Endothelial cell (in vitro differentiated cells): ENCODE results near the gene APOL6. TPM values are rescaled to one million over a fixed set of nuclear protein-coding genes. Genes with fewer than 3 reads are reported as not detected.

Experiments used
- DNase-seq: peaks from one replicate; pipeline ENCODE4 v3.0.0; 2021; ENCODE audit warnings: low spot score
- H3K27ac Mint-ChIP-seq: one replicate; pipeline ENCODE4 v1.8.0; 2021; ENCODE audit warnings: mixed read lengths, inconsistent platforms; ENCODE audit not compliant: unreplicated experiment
- H3K27me3 Mint-ChIP-seq: one replicate; pipeline ENCODE4 v1.8.0; 2021; ENCODE audit warnings: mild to moderate bottlenecking, moderate library complexity, mixed read lengths, inconsistent platforms; ENCODE audit not compliant: unreplicated experiment
- H3K36me3 Mint-ChIP-seq: one replicate; pipeline ENCODE4 v1.8.0; 2021; ENCODE audit warnings: mild to moderate bottlenecking, low read depth, mixed read lengths, inconsistent platforms; ENCODE audit not compliant: unreplicated experiment
- H3K4me1 Mint-ChIP-seq: one replicate; pipeline ENCODE4 v1.8.0; 2021; ENCODE audit warnings: mild to moderate bottlenecking, mixed read lengths, inconsistent platforms; ENCODE audit not compliant: unreplicated experiment
- H3K4me3 Mint-ChIP-seq: one replicate; pipeline ENCODE4 v1.8.0; 2021; ENCODE audit warnings: mild to moderate bottlenecking, mixed read lengths, inconsistent platforms; ENCODE audit not compliant: unreplicated experiment
- H3K9me3 Mint-ChIP-seq: one replicate; pipeline ENCODE4 v1.8.0; 2021; ENCODE audit warnings: mixed read lengths, inconsistent platforms; ENCODE audit not compliant: unreplicated experiment
- CTCF ChIP-seq: fragments of 200-600 bp; sonication (generic); IDR thresholded peaks from one replicate; pipeline ENCODE4 v1.5.0; 2021; ENCODE audit warnings: antibody characterized with exemption; ENCODE audit not compliant: unreplicated experiment
- total RNA-seq: library from RNA; stranded (reverse); fragmentation: NEBNext Ultra II Directional; extraction: Animal tissue kit (Norgen Biotek cat#: 25700); gene quantifications from one replicate; pipeline ENCODE4 v1.2.1, GENCODE V29; 2021; ENCODE audit not compliant: unreplicated experiment

APOL6 gene
- total RNA-seq, 1 donor from 2014 or later = 0.23 TPM

GRCh38 chr22:35649636-35650250, 1.5 kb downstream of the APOL6 start:
- DNase-seq = no peak
- Mint-ChIP-seq H3K27ac (no peak overlapping the region), H3K4me1 (peaks cover 5% of the 10 kb centered on the region), H3K27me3 (no peaks in the 10 kb centered on the region), H3K9me3 (no peaks in the 10 kb centered on the region), H3K4me3 (no peak overlapping the region), H3K36me3 (no peaks in the 10 kb centered on the region)
- no peak for TF ChIP-seq CTCF

GRCh38 chr22:35651085-35651484, 2.8 kb downstream of the APOL6 start:
- no peak for DNase-seq
- no peak for TF ChIP-seq CTCF
- H3K27me3 Mint-ChIP-seq = no peaks in the 10 kb centered on the region
- no peak overlapping the region for H3K27ac Mint-ChIP-seq
- no peak overlapping the region for H3K4me3 Mint-ChIP-seq
- no peaks in the 10 kb centered on the region for H3K9me3 Mint-ChIP-seq
- no peaks in the 10 kb centered on the region for H3K36me3 Mint-ChIP-seq
- peaks cover 5% of the 10 kb centered on the region for H3K4me1 Mint-ChIP-seq

- TF ChIP-seq CTCF = no peak
- Mint-ChIP-seq H3K9me3 (no peaks in the 10 kb centered on the region), H3K27ac (no peak overlapping the region), H3K27me3 (no peaks in the 10 kb centered on the region), H3K4me1 (no peaks in the 10 kb centered on the region), H3K36me3 (peaks cover 8% of the 10 kb centered on the region), H3K4me3 (no peak overlapping the region)
- no peak for DNase-seq
Observed at GRCh38 chr22:35653824-35654223, 5.6 kb downstream of the APOL6 start.

- Mint-ChIP-seq H3K4me3 (no peak overlapping the region), H3K36me3 (peaks cover 8% of the 10 kb centered on the region), H3K9me3 (no peaks in the 10 kb centered on the region), H3K27ac (no peak overlapping the region), H3K4me1 (no peaks in the 10 kb centered on the region), H3K27me3 (no peaks in the 10 kb centered on the region)
- DNase-seq = no peak
- no peak for TF ChIP-seq CTCF
Observed at GRCh38 chr22:35656284-35656752, 8.1 kb downstream of the APOL6 start.

- Mint-ChIP-seq H3K27ac (no peak overlapping the region), H3K36me3 (peaks cover 8% of the 10 kb centered on the region), H3K4me3 (no peak overlapping the region), H3K9me3 (no peaks in the 10 kb centered on the region), H3K27me3 (no peaks in the 10 kb centered on the region), H3K4me1 (no peaks in the 10 kb centered on the region)
- no peak for TF ChIP-seq CTCF
- DNase-seq = no peak
Observed at GRCh38 chr22:35657571-35658312, 9.5 kb downstream of the APOL6 start.
